Activated CD8-positive, alpha-beta memory T cell treated with anti-CD3 and anti-CD28 coated beads, Interleukin-2, amount 50 U/mL, for 4 hours (primary cell): ENCODE measurements around the gene IDS.
"Not testable (repeated sequence)": the region's sequence is repeated elsewhere in the genome, so short reads cannot be mapped to it uniquely, and the experiment has no call there.

Experiments
- DNase-seq: peaks from one replicate; pipeline ENCODE4 v3.0.0-alpha.2; 2020

Gene IDS

GRCh38 chrX:149497054-149497453, 8.1 kb downstream of the IDS start:
- no peak for DNase-seq

- no peak for DNase-seq
Observed at GRCh38 chrX:149495573-149496071, 9.5 kb downstream of the IDS start.

- no peak for DNase-seq
Observed at GRCh38 chrX:149494844-149495565, 10.1 kb downstream of the IDS start.

DNA sequence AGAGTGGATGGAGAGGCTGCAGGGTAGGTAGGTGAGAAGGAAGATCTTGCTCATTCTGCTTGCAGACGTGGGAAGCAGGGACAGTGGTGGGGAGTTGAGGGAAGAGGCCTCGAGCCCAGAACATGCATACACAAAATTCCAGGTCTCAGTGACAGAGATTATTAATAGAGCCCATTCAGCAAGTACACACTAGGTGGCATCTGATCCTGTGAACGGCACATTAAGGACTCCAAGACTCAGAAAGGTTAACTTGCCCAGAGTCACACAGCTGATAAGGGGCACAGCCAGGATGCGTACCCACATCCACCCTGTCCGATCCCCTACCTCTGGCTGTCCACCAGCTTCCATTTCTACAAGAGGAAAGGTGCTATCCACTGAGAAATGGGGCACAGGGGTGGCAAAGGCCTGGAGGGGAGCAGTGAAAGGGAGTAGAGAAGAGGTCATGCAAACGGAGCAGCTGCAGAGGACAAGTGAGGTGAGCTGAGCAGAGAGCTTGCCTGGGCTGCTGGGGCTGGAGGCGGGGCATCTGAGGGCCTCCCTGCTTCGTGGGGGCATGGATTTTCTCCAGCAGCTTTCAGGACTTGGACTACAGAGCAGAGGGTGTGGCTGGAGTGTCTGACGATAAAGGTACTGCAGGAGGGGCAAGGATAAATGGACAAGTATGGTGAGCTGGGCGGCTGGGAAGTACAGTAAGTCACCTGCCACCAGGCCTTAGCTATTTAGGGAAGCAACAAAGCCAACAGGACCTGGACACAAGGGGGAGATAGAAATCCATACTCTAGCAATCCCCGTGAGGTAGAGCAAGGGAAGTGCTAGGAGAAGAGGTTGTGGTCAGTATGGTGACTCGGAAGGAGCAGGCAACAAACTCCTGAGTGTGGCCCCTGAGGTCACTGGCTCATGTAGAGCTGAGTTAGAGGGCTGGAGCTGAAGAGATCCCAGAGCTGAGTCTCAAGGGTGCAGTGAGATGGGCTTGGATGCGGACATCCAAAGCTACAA, 11.2 kb downstream of the IDS start:
- no peak for DNase-seq

DNA sequence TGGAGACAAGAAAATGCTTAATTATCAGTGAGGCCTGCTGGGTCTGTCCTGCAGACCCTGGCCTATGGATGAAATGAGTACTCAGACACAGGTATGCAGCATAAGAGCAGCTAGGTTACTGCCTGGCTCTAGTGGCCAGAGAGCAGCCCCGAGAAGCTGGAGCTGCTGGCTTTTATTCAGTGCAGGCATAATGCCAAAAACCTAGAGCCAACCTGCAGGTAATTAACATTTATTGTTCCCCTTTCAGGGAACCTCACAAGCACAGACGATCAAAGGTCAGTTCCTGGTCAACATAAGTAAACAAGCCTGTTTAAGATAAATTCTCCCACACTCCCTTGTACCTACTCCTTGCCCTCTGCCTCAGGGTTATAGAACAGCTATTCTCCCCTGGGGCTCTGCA, 13.3 kb downstream of the IDS start:
- no peak for DNase-seq

GRCh38 chrX:149490100-149490499, 15.0 kb downstream of the IDS start:
- DNase-seq = no peak

DNA sequence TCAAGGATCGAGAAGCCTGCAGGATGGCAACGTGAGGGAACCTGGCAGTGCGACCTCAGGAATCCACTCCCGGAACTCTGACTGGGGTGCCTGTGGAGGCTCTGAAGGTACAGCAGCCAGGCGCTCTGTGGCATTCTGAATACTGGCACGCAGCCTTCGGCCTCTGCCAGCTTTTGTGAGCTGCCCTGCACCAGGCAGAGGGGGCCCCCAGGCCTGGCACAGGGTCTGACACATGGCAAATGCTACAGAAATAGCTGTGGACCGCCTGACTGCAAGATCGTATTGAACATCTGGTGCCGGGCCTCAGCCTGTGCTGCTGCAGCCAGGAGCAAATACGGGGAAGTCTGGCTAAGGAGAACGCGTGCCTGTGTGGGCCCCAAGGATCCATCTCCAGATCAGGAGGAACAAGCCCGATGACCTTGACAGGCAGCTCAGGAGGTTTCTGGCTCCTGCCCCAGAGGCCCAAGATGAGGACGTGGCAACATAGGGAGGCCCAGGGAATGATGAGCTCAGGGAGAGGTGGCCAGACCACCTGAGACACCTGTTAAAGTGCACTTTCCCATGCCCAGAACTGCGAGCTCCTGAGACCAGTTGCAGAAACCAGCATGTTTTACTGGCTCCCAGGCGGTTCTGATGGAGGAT, 16.6 kb downstream of the IDS start:
- DNase-seq = not testable (repeated sequence)

DNA sequence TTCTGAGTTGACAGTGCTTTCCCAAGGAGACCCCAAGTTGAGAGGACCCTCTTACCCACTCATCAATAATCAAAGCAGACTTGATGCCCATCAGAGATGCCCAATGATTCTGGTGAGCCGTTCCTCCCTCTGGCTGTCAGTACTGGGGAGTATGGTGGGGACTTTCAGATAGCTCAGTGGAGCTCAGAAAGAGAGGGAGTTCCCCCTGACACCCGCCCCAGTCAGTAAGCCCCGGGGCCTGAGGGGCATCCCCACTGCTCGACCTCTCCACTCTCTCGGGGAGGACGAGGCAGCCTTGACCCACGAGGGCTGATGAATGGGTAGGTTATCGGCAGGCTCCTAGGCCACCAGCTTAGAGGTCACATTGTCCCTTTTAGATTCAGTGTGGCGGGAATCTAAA, 17.1 kb downstream of the IDS start:
- not testable (repeated sequence) for DNase-seq

DNA sequence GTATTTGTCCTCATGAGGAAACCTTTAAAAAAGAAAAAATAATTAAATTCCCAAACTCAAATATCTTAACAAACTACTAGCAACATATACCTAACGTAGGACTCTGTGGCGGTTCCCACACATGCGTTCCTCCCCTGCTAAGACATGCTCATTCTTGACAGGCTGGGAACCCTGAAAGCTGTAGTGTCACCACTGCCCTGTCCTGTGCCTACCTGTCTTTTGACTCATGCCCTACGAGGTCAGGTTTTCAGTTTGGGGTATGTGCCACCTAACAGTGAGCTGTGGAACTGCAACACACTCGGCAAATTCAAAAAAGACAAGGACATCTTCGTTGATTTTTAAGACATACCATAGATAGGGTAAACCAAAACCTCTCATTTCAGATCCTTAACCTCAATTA, 17.8 kb downstream of the IDS start:
- no peak for DNase-seq

DNA sequence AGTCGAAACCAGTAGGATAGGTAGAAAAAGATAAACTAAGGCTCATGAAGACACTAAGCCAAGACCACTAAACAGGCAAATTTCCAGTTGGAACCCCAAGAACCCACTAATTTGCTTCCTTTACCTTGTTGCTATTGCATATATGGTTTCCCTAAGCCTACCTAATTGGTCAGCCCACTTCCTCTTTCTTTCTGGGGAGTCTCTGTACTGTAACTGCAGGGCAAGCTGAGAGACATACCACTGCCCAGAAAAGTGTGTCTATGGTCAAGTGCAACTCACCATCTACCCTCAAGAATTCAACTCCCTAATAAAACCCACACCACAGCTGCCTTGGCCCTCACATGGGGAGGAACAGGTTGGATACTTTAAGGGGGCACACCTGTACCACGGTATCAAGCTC, 28.6 kb downstream of the IDS start:
- DNase-seq = no peak

DNA sequence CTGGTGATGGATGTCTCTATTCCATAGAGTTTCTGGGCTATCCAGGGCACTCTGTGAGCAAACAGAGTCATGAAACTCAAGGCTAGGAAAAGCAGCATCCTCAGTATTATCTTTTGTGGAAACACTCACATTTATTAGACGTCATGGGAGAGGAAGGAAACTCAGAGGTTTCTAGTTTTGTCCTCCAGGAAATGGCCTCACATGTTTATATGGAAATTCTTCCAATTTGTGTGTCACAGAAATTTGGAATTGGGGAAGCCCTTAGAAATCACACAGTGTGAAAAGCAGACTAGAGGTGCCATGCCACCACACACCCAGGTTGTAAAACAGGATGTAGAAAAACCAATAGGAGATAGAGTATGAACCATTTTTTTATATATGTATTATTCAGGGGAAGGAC, 31.1 kb downstream of the IDS start:
- DNase-seq = no peak

GRCh38 chrX:149473092-149473491, 32.0 kb downstream of the IDS start:
- no peak for DNase-seq

GRCh38 chrX:149472625-149473024, 32.5 kb downstream of the IDS start:
- DNase-seq = no peak

DNA sequence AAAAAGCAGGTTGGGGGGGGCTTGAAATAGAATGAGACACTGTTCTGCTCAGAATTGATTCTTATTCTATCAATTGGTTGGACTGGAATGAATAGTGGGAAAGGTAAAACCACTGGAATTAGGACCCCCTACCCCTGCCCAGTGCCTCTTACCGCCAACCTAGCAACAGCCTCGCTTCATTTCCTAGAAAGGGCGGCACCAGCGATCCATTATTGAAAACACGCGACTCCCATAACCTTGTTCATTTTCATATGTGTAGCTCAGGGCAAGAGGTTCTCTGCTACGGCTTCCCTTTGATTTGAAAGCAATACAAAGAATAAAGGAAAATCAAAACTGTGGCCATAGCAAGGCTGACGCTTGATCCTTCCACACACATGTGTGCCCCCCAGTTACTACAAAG, 33.7 kb downstream of the IDS start:
- no peak for DNase-seq

GRCh38 chrX:149470955-149471354, 34.2 kb downstream of the IDS start:
- DNase-seq = peak; percentile 61

GRCh38 chrX:149469406-149469805, 35.7 kb downstream of the IDS start:
- DNase-seq = no peak

DNA sequence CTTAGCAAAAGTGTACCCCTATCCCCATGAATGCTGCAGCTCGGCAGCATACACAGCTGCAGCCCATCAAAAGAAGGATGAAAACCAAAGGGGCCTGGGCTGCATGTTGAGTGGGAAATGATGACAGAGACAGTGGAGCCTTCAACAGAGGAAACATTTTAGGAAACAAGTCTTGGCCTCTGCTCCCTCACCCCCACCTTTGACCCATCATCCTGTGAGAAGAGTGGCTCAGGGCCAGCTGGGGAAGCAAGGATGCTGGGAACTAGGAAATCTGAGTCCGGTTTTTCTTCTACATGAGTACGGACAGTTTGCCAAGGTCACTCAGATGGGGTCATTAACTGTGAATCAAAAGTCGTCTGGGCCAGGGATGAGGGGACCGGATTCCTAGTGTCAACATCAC, 37.2 kb downstream of the IDS start:
- no peak for DNase-seq

DNA sequence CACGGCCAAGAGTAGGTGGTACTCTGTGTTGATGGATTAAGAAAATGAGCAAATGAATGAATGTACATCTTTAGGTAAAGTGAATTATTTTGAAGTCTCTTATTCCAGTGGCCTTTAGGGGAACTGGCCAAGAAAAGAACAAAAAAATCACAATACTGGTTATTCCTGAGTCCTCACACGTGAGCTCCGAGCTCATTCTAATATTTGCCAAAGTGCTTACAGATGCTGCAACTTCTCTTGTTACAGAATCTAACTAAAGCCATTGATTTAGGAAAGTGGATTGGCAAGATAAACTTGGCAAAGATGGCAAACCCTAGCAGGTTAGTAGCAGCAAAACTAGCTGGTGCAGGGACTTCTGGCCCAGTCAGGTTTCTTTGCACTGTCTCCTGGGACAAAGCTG, 37.6 kb downstream of the IDS start:
- DNase-seq = no peak

DNA sequence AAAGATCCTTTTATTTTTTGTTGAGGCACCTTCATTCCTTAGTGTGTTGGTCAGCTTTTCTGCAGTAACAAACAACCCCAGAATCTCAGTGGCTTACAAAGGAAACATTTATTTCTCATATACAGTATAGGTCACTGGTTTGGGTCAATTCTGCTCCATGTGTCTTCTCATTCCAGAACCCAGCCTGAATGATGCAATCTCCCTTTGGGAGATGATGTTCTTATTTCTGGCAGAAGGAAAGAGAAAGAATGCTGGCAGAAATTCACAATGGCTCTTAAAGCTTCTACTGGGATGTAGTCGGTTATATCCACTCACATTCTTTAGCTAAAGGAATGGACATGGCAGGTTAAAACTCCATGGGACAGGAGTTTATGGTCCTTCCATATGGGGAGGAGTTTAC, 42.3 kb downstream of the IDS start:
- no peak for DNase-seq

DNA sequence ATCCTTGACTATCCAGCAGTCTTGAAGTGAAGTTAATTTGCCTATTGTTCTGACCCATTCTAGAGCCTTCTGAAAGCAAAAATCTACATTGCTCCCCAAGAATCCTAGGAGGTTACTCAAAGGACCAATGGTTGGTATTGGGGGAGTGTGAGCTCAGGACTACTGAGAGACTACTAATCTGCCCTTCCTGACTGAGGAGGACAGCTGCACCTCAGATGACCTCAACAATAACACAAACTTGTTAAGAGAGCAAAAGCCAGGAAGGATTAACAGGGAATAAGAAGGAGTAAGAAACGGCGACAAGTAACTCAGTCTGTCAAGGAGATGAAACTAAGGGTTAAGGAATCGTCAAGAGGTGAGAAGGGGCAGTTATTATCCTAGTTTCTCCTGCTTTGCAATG, 43.4 kb downstream of the IDS start:
- no peak for DNase-seq

GRCh38 chrX:149458586-149458985, 46.5 kb downstream of the IDS start:
- no peak for DNase-seq

DNA sequence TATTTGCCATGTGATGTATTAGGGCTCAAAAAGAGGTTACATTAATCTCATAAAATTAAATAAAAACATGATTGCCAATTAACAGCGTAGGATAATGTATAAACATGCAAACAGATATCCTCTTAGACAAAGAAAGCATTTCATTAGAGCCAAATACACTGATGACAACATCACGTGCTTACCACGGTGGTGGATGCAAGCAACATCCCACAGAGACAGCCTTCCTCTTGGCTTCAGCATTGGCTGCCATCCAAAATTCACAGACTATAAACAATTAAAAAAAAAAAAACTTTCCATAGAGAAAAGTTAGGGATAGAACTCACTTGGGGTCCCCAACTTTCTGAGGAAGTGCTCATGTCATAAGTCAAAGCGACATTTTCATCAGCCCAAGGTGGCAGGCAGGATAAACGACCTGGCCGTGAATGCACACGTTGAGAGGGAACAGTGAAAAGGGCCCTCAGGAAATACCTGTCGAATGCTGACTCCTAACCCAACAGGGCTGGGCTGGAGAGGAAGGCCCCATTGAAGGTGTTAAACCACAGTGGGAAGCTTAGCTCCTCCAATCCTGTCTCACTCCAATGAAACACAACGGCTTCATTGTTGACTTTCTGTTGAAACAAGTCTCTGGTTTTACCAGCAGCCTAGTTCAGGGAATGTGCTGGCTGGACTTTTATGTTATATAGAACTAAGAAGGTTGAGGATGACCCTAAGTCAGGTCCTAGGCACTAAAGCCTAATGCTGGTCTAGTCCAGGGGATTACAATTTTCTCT, 48.4 kb downstream of the IDS start:
- DNase-seq = no peak

GRCh38 chrX:149455934-149456333, 49.2 kb downstream of the IDS start:
- DNase-seq = no peak
